ENCODE results near the gene SLC36A1. TPM values are rescaled to one million over a fixed set of nuclear protein-coding genes. Genes with fewer than 3 reads are reported as not detected.

Gene SLC36A1
- total RNA-seq, 1 donor: 9.7 TPM

DNA sequence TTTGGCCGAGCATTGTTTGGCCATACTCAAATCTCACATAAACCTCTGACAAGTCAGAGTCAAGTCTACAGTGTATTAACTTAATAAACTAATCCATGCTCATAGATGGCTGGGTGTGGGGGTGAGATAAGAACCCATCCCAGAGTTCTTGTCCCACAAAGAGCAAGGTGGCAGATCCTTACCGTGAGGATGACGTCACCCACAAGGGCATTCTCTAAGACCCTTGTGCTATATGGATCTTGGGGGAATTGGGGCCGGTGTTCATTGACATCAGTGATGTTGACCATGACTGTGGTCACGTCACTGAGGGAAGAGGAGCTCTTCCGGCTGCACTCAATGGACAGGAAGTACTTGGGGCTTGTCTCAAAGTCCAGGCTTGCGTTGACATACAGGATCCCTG is 81.6 kb downstream of the SLC36A1 start:
- DNase-seq (ENCODE audit: low read depth in 2 of 3, low spot score in 2 of 3): no peak

DNA sequence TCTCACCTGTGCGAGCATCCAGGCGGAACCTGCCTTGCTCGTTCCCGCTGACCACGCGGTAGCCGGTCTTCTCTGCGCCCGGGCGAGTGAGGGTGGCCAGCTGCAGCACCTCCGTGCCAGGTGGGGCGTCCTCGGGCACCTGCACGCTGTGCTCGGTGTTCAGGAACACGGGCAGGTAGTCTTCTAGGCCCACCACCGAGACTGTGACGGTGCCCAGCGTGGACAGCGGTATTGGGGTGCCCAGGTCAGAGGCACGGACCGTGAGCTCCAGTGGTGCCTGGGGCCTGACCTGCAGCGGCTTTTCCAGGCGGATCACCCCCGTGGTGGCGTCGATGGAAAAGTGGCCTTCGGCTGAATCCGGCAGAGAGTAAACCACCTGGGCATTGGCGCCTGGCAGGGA is 84.2 kb downstream of the SLC36A1 start:
- DNase-seq (ENCODE audit: low read depth in 2 of 3, low spot score in 2 of 3): no peak

DNA sequence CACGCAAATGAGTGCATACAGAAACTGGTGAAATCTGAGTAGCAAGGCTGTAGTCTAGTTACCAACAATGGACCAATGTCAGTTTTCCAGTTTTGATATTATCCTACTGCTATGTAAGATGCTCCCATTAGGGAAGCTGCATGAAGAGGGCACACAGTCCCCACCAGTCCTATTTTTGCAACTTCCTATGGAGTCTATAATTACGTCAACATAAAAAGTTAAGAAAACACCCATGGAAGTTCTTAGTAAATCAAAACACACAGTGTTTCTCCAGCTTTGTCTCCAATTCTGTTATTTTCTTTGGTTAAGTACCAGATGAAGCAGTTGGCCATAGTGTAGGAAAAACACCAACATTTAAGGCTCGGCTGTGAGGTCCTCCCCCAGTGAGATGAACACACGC is 85.0 kb downstream of the SLC36A1 start:
- no peak for DNase-seq (ENCODE audit: low read depth in 2 of 3, low spot score in 2 of 3)

DNA sequence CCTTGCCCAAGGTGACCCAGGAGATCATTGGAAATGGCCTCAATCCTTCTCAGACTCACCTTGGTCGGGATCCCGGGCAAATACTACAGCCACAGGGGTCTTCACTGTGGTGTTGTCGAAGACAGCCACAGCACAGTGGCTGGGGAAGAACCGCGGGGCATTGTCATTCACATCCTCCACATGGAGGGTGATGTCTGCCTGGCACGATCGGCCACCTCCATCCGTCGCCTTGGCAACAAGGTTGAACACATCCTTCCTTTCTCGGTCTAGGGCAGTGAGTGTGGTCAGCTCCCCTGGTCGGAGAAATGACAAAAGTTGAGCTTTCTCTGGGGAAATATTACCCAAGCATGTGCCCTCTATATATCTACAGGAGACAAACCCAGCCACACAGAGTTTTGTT is 86.9 kb downstream of the SLC36A1 start:
- no peak for DNase-seq (ENCODE audit: low read depth in 2 of 3, low spot score in 2 of 3)

DNA sequence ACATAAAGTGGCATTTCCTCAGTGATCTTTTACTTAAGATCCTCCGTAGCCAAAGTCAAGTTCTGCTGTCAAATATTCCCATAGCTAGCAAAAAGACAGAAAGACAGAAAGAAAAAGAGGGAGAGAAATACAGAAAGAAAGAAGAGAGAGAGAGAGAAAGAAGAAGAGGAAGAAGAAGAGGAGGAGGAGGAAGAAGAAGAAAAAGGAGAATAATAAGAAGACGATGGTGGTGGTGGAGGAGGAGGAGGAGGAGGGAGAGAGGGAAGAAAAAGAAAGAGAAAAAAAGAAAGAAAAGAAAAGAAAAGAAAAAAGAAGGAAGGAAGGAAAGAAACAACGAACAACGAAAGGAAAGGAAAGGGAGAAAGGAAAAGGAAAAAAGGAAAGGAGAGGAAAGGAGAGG is 89.6 kb downstream of the SLC36A1 start:
- DNase-seq (ENCODE audit: low read depth in 2 of 3, low spot score in 2 of 3): no peak

DNA sequence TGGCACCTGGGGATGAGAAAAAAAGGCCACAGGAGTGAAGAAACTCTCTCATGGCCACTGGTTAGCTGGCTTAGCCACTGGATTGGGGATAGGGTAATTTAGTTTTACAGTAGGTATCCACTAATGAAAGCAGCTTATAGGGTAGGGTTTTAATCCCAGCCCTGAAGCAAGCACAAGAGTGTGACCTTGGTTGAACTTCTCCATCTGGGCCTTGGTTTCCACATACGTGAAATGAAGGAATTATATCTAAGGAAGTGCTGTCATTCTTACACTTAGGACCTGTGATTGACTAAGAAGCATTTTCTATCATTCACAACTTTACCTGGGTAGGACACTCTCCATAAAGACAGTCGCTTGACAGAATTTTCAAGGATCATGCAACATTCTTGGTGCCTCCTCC is 94.2 kb downstream of the SLC36A1 start:
- DNase-seq (ENCODE audit: low read depth in 2 of 3, low spot score in 2 of 3): no peak

Small RNA genes lying within 50 kb of the gene (small RNA-seq; reads per million reads assigned to genes)
- gene MIR6499 (not detected), gene RNA5SP197 (not detected)

Other genes with a start within 250 kb of the SLC36A1 start
- 33.7 TPM for gene CCDC69, start 223.5 kb upstream of the SLC36A1 start, total RNA-seq
- 23.4 TPM for gene GM2A, start 194.4 kb upstream of the SLC36A1 start, total RNA-seq
- not detected for gene SLC36A3, start 143.8 kb upstream of the SLC36A1 start, total RNA-seq
- under 0.01 TPM for gene SLC36A2, start 100.0 kb upstream of the SLC36A1 start, total RNA-seq
- under 0.01 TPM for gene FAT2, start 143.7 kb downstream of the SLC36A1 start, total RNA-seq
- 112 TPM for gene SPARC, start 239.3 kb downstream of the SLC36A1 start, total RNA-seq